CD14-positive monocyte (primary cell): ENCODE data around the gene SMAD1. TPM values are rescaled to one million over a fixed set of nuclear protein-coding genes. Genes with fewer than 3 reads are reported as not detected.
A peak's percentile ranks its signal among the peaks of the same experiment; 100 is the strongest.

Source experiments
- DNase-seq, 3 donors: peaks; one replicate each; pipeline ENCODE4 v3.0.0-alpha.2; 2011 to 2022
- H2AFZ ChIP-seq: 2 replicates; pipeline ENCODE4 v1.6.0; 2012; ENCODE audit warnings: mild to moderate bottlenecking, low read depth, low read length, inconsistent platforms; ENCODE audit not compliant: insufficient read depth, poor library complexity, severe bottlenecking
- H3K27ac ChIP-seq, 2 donors: 1 replicate in 1 of 2; 2 replicates in 1 of 2; pipeline ENCODE4 v1.5.1; 2012 to 2013; ENCODE audit warnings: low read length in 2 of 2, control low read depth in 1 of 2, inconsistent platforms in 1 of 2, low read depth in 1 of 2, mild to moderate bottlenecking in 1 of 2
- H3K27me3 ChIP-seq, 2 donors: one replicate each; pipeline versions ENCODE4 v1.6.0 to v1.6.1; 2011 to 2013; ENCODE audit warnings: low read length in 2 of 2; ENCODE audit not compliant: control insufficient read depth in 2 of 2, insufficient read depth in 2 of 2
- H3K36me3 ChIP-seq, 2 donors: replicated peaks in 1 of 2; 1 replicate in 1 of 2; 2 replicates in 1 of 2; pipeline versions ENCODE4 v1.5.1 to v1.6.1; 2012 to 2013; ENCODE audit warnings: low read length in 2 of 2, control low read depth in 1 of 2, inconsistent platforms in 1 of 2, mild to moderate bottlenecking in 1 of 2; ENCODE audit not compliant: insufficient read depth in 2 of 2, control insufficient read depth in 1 of 2
- H3K4me1 ChIP-seq, 2 donors: 1 replicate in 1 of 2; 2 replicates in 1 of 2; pipeline versions ENCODE4 v1.5.1 to v1.6.1; 2012 to 2013; ENCODE audit warnings: low read length in 2 of 2, control low read depth in 1 of 2, inconsistent platforms in 1 of 2, mild to moderate bottlenecking in 1 of 2, moderate library complexity in 1 of 2; ENCODE audit not compliant: insufficient read depth in 2 of 2, control insufficient read depth in 1 of 2
- H3K4me2 ChIP-seq: replicated peaks from 2 replicates; pipeline ENCODE3; 2012; ENCODE audit warnings: low read length, moderate library complexity, mild to moderate bottlenecking; ENCODE audit not compliant: poor library complexity, severe bottlenecking; ENCODE audit errors: extremely low read depth
- H3K4me3 ChIP-seq, 3 experiments: fragments of 200-600 bp in 1 of 3; sonication (generic) in 1 of 3; replicated peaks in 1 of 3; 1 replicate in 2 of 3; 2 replicates in 1 of 3; pipeline ENCODE4 v1.5.1; 2011 to 2013; ENCODE audit warnings: low read length in 3 of 3, mild to moderate bottlenecking in 3 of 3, control low read depth in 2 of 3, low read depth in 2 of 3, inconsistent platforms in 1 of 3, moderate library complexity in 1 of 3
- H3K79me2 ChIP-seq: 2 replicates; pipeline ENCODE4 v1.6.0; 2012; ENCODE audit warnings: mild to moderate bottlenecking, control low read depth, inconsistent platforms, low read length, moderate library complexity; ENCODE audit not compliant: insufficient read depth
- H3K9ac ChIP-seq: 2 replicates; pipeline ENCODE4 v1.6.0; 2017; ENCODE audit warnings: low read length, mild to moderate bottlenecking; ENCODE audit not compliant: insufficient read depth, poor library complexity, severe bottlenecking
- H3K9me3 ChIP-seq, 2 donors: replicated peaks in 1 of 2; 1 replicate in 1 of 2; 2 replicates in 1 of 2; pipeline versions ENCODE4 v1.5.1 to v1.6.1; 2012 to 2013; ENCODE audit warnings: low read length in 2 of 2, control low read depth in 1 of 2; ENCODE audit not compliant: control insufficient read depth in 1 of 2, insufficient read depth in 1 of 2
- H4K20me1 ChIP-seq: 2 replicates; pipeline ENCODE4 v1.6.0; 2012; ENCODE audit warnings: mild to moderate bottlenecking, low read length, control low read depth, moderate library complexity; ENCODE audit not compliant: insufficient read depth
- H3K27ac Mint-ChIP-seq, 7 donors: one replicate each; pipeline ENCODE4 v1.8.0; 2020; ENCODE audit warnings: mild to moderate bottlenecking in 7 of 7, mixed read lengths in 7 of 7, moderate library complexity in 6 of 7, inconsistent platforms in 2 of 7
- H3K27me3 Mint-ChIP-seq, 3 donors: one replicate each; pipeline ENCODE4 v1.8.0; 2021 to 2022; ENCODE audit warnings: low read depth in 3 of 3, mild to moderate bottlenecking in 3 of 3, mixed read lengths in 3 of 3, moderate library complexity in 3 of 3, inconsistent platforms in 1 of 3
- H3K36me3 Mint-ChIP-seq, 2 donors: one replicate each; pipeline ENCODE4 v1.8.0; 2020; ENCODE audit warnings: mixed read lengths in 2 of 2, inconsistent platforms in 1 of 2, mild to moderate bottlenecking in 1 of 2
- H3K4me1 Mint-ChIP-seq: one replicate; pipeline ENCODE4 v1.8.0; 2020; ENCODE audit warnings: mild to moderate bottlenecking, mixed read lengths
- H3K4me3 Mint-ChIP-seq, 2 donors: one replicate each; pipeline ENCODE4 v1.8.0; 2020; ENCODE audit warnings: mild to moderate bottlenecking in 2 of 2, mixed read lengths in 2 of 2, moderate library complexity in 1 of 2
- H3K9me3 Mint-ChIP-seq, 7 donors: one replicate each; pipeline ENCODE4 v1.8.0; 2020 to 2022; ENCODE audit warnings: mixed read lengths in 7 of 7, mild to moderate bottlenecking in 6 of 7, moderate library complexity in 6 of 7, inconsistent platforms in 2 of 7
- WGBS: methylation state at CpG from one replicate; pipeline ENCODE4 v1.1.5; 2013; ENCODE audit warnings: missing lambda C conversion rate; ENCODE audit not compliant: insufficient coverage; 5-methylcytosine and 5-hydroxymethylcytosine counted together
- intact Hi-C, 2 donors: fragments of 100-400 bp; cut with micrococcal nuclease; formaldehyde crosslinking; loops; one replicate each; pipeline versions ENCODE4 v1.15.0 to v1.15.1; 2023
- polyA minus RNA-seq: library from RNA; depleted of rRNA, polyadenylated mRNA; stranded (reverse); fragments of >200 nt; gene quantifications from 2 replicates; pipeline ENCODE4 v1.2.3, GENCODE V29; 2012
- polyA plus RNA-seq, 3 donors: library from polyadenylated mRNA; depleted of rRNA in 1 of 3; unstranded in 2 of 3; stranded (reverse) in 1 of 3; fragments of 300-500 nt in 2 of 3; fragments of >200 nt in 1 of 3; fragmentation: Illumina TruSeq in 2 of 3; gene quantifications; 1 replicate in 2 of 3; 2 replicates in 1 of 3; pipeline ENCODE4 v1.2.3, GENCODE V29; 2012 to 2021
- total RNA-seq, 12 experiments: library from RNA in 1 of 12; stranded (reverse) in 1 of 12; fragments of 120-200 nt in 1 of 12; gene quantifications; one replicate each; pipeline ENCODE4 v1.2.4 and lab custom pipeline; 2013 to 2026; ENCODE audit warnings: mixed read lengths in 6 of 12, inconsistent platforms in 1 of 12
- TF ChIP-seq, protein P1 (sequence below): fragments of 200-600 bp; IDR thresholded peaks from one replicate; pipeline ENCODE4 v1.8.0; 2022; ENCODE audit warnings: antibody characterized with exemption, mild to moderate bottlenecking

SMAD1 gene
- 9.4 TPM for total RNA-seq (2013)
- polyA plus RNA-seq (10 to 100 TPM in 1 of 3 donors, 1 to 10 TPM in 2; 8.2 to 14.4 (median 8.7) TPM), polyA minus RNA-seq (5.3 and 8.6 TPM in 2 replicates), total RNA-seq (lab: John Stamatoyannopoulos, UW) (1.9 to 11.5 (median 3.8) reads per million in 11 experiments)

GRCh38 chr4:145481164-145481941 is at the start of gene SMAD1:
Gene SMAD1 (plus strand): TSS chr4:145481853. CDS start chr4:145514614, 32,761 bp downstream.
- Histone ChIP-seq H3K4me3 (peak within 1 kb of the TSS; percentile 69 to 88 (median 82)), H3K4me1 (peaks cover 26 to 29% of the 10 kb centered on the region in 2 donors), H2AFZ (peak within 1 kb of the TSS; percentile 89), H3K27me3 (no peaks in the 10 kb centered on the region), H3K4me2 (peak within 1 kb of the TSS; percentile 83), H3K27ac (peak within 1 kb of the TSS in 1 of 2 donors; percentile 79), H3K36me3 (no peaks in the 10 kb centered on the region), H3K9ac (peak within 1 kb of the TSS; percentile 83), H3K79me2 (peaks cover 17% of the 10 kb centered on the region), H4K20me1 (no peaks in the 10 kb centered on the region), H3K9me3 (no peaks in the 10 kb centered on the region)
- Mint-ChIP-seq H3K9me3 (peaks cover 0 to 3% (median 0%) of the 10 kb centered on the region in 7 donors), H3K27ac (peak within 1 kb of the TSS; percentile 38 to 86 (median 59)), H3K4me1 (peaks cover 19% of the 10 kb centered on the region), H3K27me3 (peaks cover 0 to 3% (median 0%) of the 10 kb centered on the region in 3 donors), H3K36me3 (no peaks in the 10 kb centered on the region), H3K4me3 (peak within 1 kb of the TSS in 1 of 2 donors; percentile 96)
- TF ChIP-seq, protein P1, sequence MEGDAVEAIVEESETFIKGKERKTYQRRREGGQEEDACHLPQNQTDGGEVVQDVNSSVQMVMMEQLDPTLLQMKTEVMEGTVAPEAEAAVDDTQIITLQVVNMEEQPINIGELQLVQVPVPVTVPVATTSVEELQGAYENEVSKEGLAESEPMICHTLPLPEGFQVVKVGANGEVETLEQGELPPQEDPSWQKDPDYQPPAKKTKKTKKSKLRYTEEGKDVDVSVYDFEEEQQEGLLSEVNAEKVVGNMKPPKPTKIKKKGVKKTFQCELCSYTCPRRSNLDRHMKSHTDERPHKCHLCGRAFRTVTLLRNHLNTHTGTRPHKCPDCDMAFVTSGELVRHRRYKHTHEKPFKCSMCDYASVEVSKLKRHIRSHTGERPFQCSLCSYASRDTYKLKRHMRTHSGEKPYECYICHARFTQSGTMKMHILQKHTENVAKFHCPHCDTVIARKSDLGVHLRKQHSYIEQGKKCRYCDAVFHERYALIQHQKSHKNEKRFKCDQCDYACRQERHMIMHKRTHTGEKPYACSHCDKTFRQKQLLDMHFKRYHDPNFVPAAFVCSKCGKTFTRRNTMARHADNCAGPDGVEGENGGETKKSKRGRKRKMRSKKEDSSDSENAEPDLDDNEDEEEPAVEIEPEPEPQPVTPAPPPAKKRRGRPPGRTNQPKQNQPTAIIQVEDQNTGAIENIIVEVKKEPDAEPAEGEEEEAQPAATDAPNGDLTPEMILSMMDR, result no peak
- intact Hi-C loops, result loop anchor here in 1 of 2 donors (5.0 kb wide), 1 partner anchor 141 kb away; no protein-coding TSS in a partner anchor
- WGBS, result under 1% methylated on average over 61 of the region's 65 CpGs
- peak; percentile 25 to 48 (median 45) for DNase-seq

- Mint-ChIP-seq H3K4me1 (no peaks in the 10 kb centered on the region), H3K36me3 (no peaks in the 10 kb centered on the region), H3K9me3 (peaks cover 0 to 13% (median 4%) of the 10 kb centered on the region in 7 donors), H3K27me3 (peaks cover 0 to 4% (median 0%) of the 10 kb centered on the region in 3 donors), H3K4me3 (no peak overlapping the region), H3K27ac (no peak overlapping the region)
- Histone ChIP-seq H3K27me3 (no peaks in the 10 kb centered on the region), H3K27ac (no peak overlapping the region), H3K79me2 (no peaks in the 10 kb centered on the region), H3K9ac (no peak overlapping the region), H3K4me1 (no peaks in the 10 kb centered on the region), H3K36me3 (no peaks in the 10 kb centered on the region), H3K4me2 (no peak overlapping the region), H3K4me3 (no peak overlapping the region), H2AFZ (no peak overlapping the region), H3K9me3 (peaks cover 0 to 1% of the 10 kb centered on the region in 2 donors), H4K20me1 (no peaks in the 10 kb centered on the region)
- intact Hi-C loops, result no loop called here
- TF ChIP-seq, protein P1, result no peak
- DNase-seq, result no peak
Observed at GRCh38 chr4:145433684-145434083, 48.0 kb upstream of the SMAD1 start.
